A549 (cell line): ENCODE results near the gene PHYKPL.

Experiments
- EHMT2 ChIP-seq: fragments of 200-600 bp; sonication (generic); IDR thresholded peaks from 2 replicates; pipeline ENCODE4 v1.6.1; 2016; ENCODE audit warnings: antibody characterized with exemption, low read depth, mild to moderate bottlenecking, moderate library complexity
- EP300 ChIP-seq, 2 experiments: fragments of >200 bp; sonication (Bioruptor Twin); formaldehyde crosslinking; IDR thresholded peaks; 2 replicates in 1 of 2; 3 replicates in 1 of 2; pipeline ENCODE4 v1.6.1; 2016 to 2017
- KDM1A ChIP-seq: fragments of 200-600 bp; sonication (generic); IDR thresholded peaks from 2 replicates; pipeline ENCODE4 v1.6.1; 2016; ENCODE audit warnings: low read depth, mild to moderate bottlenecking
- MAX ChIP-seq: IDR thresholded peaks from 2 replicates; pipeline ENCODE4 v1.6.1; 2012
- MAZ ChIP-seq: fragments of 150-350 bp; IDR thresholded peaks from 2 replicates; pipeline ENCODE4 v1.6.1; 2014; ENCODE audit warnings: antibody characterized with exemption, low read depth, low read length, borderline replicate concordance
- NPAS2 ChIP-seq: fragments of 250-450 bp; sonication (Bioruptor Pico); IDR thresholded peaks from 2 replicates; pipeline ENCODE4 v1.8.0; 2022; ENCODE audit warnings: mild to moderate bottlenecking, moderate library complexity, borderline replicate concordance
- POLR2A ChIP-seq: IDR thresholded peaks from 2 replicates; pipeline ENCODE4 v1.6.1; 2012; ENCODE audit warnings: mild to moderate bottlenecking, low read length
- RCOR1 ChIP-seq: fragments of 150-350 bp; IDR thresholded peaks from 2 replicates; pipeline ENCODE4 v1.6.1; 2014; ENCODE audit warnings: antibody characterized with exemption, low read length, low read depth
- REST ChIP-seq: fragments of 200-600 bp; sonication (generic); IDR thresholded peaks from 2 replicates; pipeline ENCODE4 v1.6.1; 2016; ENCODE audit warnings: antibody characterized with exemption, mild to moderate bottlenecking, moderate library complexity
- ZFP36 ChIP-seq: fragments of 450-650 bp; IDR thresholded peaks from 2 replicates; pipeline ENCODE4 v1.6.1; 2014; ENCODE audit warnings: borderline replicate concordance; ENCODE audit not compliant: partially characterized antibody
- ZSCAN20 ChIP-seq: fragments of 250-450 bp; sonication (Bioruptor Pico); IDR thresholded peaks from 2 replicates; pipeline ENCODE4 v1.8.0; 2022; ENCODE audit warnings: mild to moderate bottlenecking, moderate library complexity
- TF ChIP-seq, protein P1 (sequence below): fragments of >200 bp; sonication (Bioruptor Twin); formaldehyde crosslinking; IDR thresholded peaks from 3 replicates; pipeline ENCODE4 v1.5.1; 2016
- TF ChIP-seq, protein P2 (sequence below): fragments of 150-350 bp; IDR thresholded peaks from 2 replicates; pipeline ENCODE4 v1.6.1; 2014; ENCODE audit warnings: low read depth, mild to moderate bottlenecking, low read length

GRCh38 chr5:178271726-178272479 lies 39.3 kb upstream of the PHYKPL start:
- TF ChIP-seq REST (no peak), EP300 (IDR thresholded peaks at IDR 0.05) (no peak), POLR2A (no peak), MAX (no peak), NPAS2 (no peak), RCOR1 (no peak), ZSCAN20 (CRISPR knock-in tag) (no peak), MAZ (no peak), EHMT2 (no peak), ZFP36 (no peak), KDM1A (no peak)
- TF ChIP-seq, protein P1, sequence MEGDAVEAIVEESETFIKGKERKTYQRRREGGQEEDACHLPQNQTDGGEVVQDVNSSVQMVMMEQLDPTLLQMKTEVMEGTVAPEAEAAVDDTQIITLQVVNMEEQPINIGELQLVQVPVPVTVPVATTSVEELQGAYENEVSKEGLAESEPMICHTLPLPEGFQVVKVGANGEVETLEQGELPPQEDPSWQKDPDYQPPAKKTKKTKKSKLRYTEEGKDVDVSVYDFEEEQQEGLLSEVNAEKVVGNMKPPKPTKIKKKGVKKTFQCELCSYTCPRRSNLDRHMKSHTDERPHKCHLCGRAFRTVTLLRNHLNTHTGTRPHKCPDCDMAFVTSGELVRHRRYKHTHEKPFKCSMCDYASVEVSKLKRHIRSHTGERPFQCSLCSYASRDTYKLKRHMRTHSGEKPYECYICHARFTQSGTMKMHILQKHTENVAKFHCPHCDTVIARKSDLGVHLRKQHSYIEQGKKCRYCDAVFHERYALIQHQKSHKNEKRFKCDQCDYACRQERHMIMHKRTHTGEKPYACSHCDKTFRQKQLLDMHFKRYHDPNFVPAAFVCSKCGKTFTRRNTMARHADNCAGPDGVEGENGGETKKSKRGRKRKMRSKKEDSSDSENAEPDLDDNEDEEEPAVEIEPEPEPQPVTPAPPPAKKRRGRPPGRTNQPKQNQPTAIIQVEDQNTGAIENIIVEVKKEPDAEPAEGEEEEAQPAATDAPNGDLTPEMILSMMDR: no peak
- TF ChIP-seq, protein P2, sequence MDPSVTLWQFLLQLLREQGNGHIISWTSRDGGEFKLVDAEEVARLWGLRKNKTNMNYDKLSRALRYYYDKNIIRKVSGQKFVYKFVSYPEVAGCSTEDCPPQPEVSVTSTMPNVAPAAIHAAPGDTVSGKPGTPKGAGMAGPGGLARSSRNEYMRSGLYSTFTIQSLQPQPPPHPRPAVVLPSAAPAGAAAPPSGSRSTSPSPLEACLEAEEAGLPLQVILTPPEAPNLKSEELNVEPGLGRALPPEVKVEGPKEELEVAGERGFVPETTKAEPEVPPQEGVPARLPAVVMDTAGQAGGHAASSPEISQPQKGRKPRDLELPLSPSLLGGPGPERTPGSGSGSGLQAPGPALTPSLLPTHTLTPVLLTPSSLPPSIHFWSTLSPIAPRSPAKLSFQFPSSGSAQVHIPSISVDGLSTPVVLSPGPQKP: no peak
